Neuronal stem cell (in vitro differentiated cells): Measurements from ENCODE around the gene ARHGAP18.
"Not testable (repeated sequence)": the region's sequence is repeated elsewhere in the genome, so short reads cannot be mapped to it uniquely, and the experiment has no call there.

ENCODE experiments used
- DNase-seq: peaks from one replicate; pipeline ENCODE4 v3.0.0-alpha.2; 2013; ENCODE audit warnings: low spot score
- H2AFZ ChIP-seq: one replicate; pipeline ENCODE4 v1.6.1; 2013; ENCODE audit warnings: mild to moderate bottlenecking, low read length, inconsistent platforms
- H2AK5ac ChIP-seq: 2 replicates; pipeline ENCODE4 v1.6.1; 2013; ENCODE audit warnings: low read depth, mild to moderate bottlenecking, inconsistent platforms, low read length, moderate library complexity, mixed read lengths
- H2BK120ac ChIP-seq: 2 replicates; pipeline ENCODE4 v1.6.1; 2013; ENCODE audit warnings: low read depth, mild to moderate bottlenecking, inconsistent platforms, low read length, moderate library complexity, mixed read lengths
- H2BK12ac ChIP-seq: one replicate; pipeline ENCODE4 v1.6.1; 2013; ENCODE audit warnings: low read length, inconsistent platforms
- H2BK15ac ChIP-seq: 2 replicates; pipeline ENCODE4 v1.6.1; 2013; ENCODE audit warnings: mild to moderate bottlenecking, low read length, inconsistent platforms, mixed read lengths
- H2BK5ac ChIP-seq: one replicate; pipeline ENCODE4 v1.6.1; 2013; ENCODE audit warnings: inconsistent platforms, mild to moderate bottlenecking, low read length, moderate library complexity
- H3K14ac ChIP-seq: one replicate; pipeline ENCODE4 v1.6.1; 2013; ENCODE audit warnings: low read length, inconsistent platforms
- H3K18ac ChIP-seq: 2 replicates; pipeline ENCODE4 v1.6.1; 2013; ENCODE audit warnings: low read length, inconsistent platforms
- H3K23ac ChIP-seq: 2 replicates; pipeline ENCODE4 v1.6.1; 2013; ENCODE audit warnings: low read depth, mild to moderate bottlenecking, mixed read lengths, low read length, inconsistent platforms; ENCODE audit not compliant: poor library complexity
- H3K27ac ChIP-seq: replicated peaks from 3 replicates; pipeline ENCODE4 v1.5.1; 2013; ENCODE audit warnings: low read length, inconsistent platforms
- H3K27me3 ChIP-seq, 3 experiments: 2 replicates each; pipeline ENCODE4 v1.6.1; 2013; ENCODE audit warnings: low read length in 3 of 3, mild to moderate bottlenecking in 2 of 3, inconsistent platforms in 1 of 3, low read depth in 1 of 3, mixed read lengths in 1 of 3, moderate library complexity in 1 of 3; ENCODE audit not compliant: control insufficient read depth in 3 of 3, insufficient read depth in 3 of 3
- H3K36me3 ChIP-seq, 2 donors: replicated peaks in 1 of 2; 2 replicates each; pipeline ENCODE4 v1.6.1; 2013; ENCODE audit warnings: low read length in 2 of 2; ENCODE audit not compliant: control insufficient read depth in 2 of 2, insufficient read depth in 2 of 2
- H3K4ac ChIP-seq: 2 replicates; pipeline ENCODE4 v1.6.1; 2013; ENCODE audit warnings: inconsistent platforms, mild to moderate bottlenecking, low read length, moderate library complexity
- H3K4me1 ChIP-seq, 2 donors: 1 replicate in 1 of 2; 2 replicates in 1 of 2; pipeline ENCODE4 v1.6.1; 2013; ENCODE audit warnings: low read length in 2 of 2, low read depth in 1 of 2; ENCODE audit not compliant: control insufficient read depth in 2 of 2, insufficient read depth in 1 of 2
- H3K4me2 ChIP-seq: one replicate; pipeline ENCODE4 v1.6.1; 2013; ENCODE audit warnings: mild to moderate bottlenecking, low read length, inconsistent platforms; ENCODE audit not compliant: insufficient read depth, poor library complexity, severe bottlenecking
- H3K4me3 ChIP-seq, 2 donors: 2 replicates each; pipeline ENCODE4 v1.5.1; 2013; ENCODE audit warnings: low read length in 2 of 2, mild to moderate bottlenecking in 2 of 2, inconsistent platforms in 1 of 2, moderate library complexity in 1 of 2
- H3K79me1 ChIP-seq: one replicate; pipeline ENCODE4 v1.6.1; 2013; ENCODE audit warnings: low read depth, mild to moderate bottlenecking, inconsistent platforms, low read length, moderate library complexity
- H3K9ac ChIP-seq: one replicate; pipeline ENCODE4 v1.6.1; 2013; ENCODE audit warnings: mild to moderate bottlenecking, low read depth, low read length, inconsistent platforms; ENCODE audit not compliant: poor library complexity
- H3K9me3 ChIP-seq, 2 donors: replicated peaks in 1 of 2; 2 replicates each; pipeline versions ENCODE3 to v1.6.1; 2013; ENCODE audit warnings: low read length in 2 of 2, mild to moderate bottlenecking in 2 of 2, inconsistent platforms in 1 of 2, low read depth in 1 of 2, mixed read lengths in 1 of 2, moderate library complexity in 1 of 2; ENCODE audit not compliant: control insufficient read depth in 2 of 2, insufficient read depth in 1 of 2
- H4K8ac ChIP-seq: one replicate; pipeline ENCODE4 v1.6.1; 2013; ENCODE audit warnings: low read depth, mild to moderate bottlenecking, inconsistent platforms, low read length, moderate library complexity
- H4K91ac ChIP-seq: one replicate; pipeline ENCODE4 v1.6.1; 2013; ENCODE audit warnings: low read length, low read depth, mild to moderate bottlenecking, inconsistent platforms; ENCODE audit not compliant: poor library complexity
- WGBS, 2 donors: extraction: QIAGEN DNeasy Blood & Tissue Kit; methylation state at CpG; one replicate each; pipeline ENCODE4 v1.1.7; 2013; ENCODE audit warnings: missing lambda C conversion rate in 2 of 2, mixed read lengths in 1 of 2; ENCODE audit not compliant: insufficient read length in 2 of 2, insufficient replicate concordance in 1 of 2; ENCODE audit errors: extremely low coverage in 2 of 2; 5-methylcytosine and 5-hydroxymethylcytosine counted together

Gene ARHGAP18

GRCh38 chr6:129574605-129575004 is 135.4 kb downstream of the ARHGAP18 start:
- not testable (repeated sequence) for H4K91ac ChIP-seq, H2BK12ac ChIP-seq, H3K23ac ChIP-seq, H3K4me3 ChIP-seq, H2AFZ ChIP-seq, H3K9ac ChIP-seq, H3K14ac ChIP-seq, H3K4me2 ChIP-seq, H2AK5ac ChIP-seq, H2BK120ac ChIP-seq, DNase-seq, H3K9me3 ChIP-seq, H4K8ac ChIP-seq, H3K4ac ChIP-seq, H3K4me1 ChIP-seq, H3K27ac ChIP-seq, H3K18ac ChIP-seq, H2BK15ac ChIP-seq, H3K27me3 ChIP-seq, H2BK5ac ChIP-seq, H3K79me1 ChIP-seq, H3K36me3 ChIP-seq
- no CpG with 5 or more reads among the region's 5 CpGs for WGBS, 2 donors

GRCh38 chr6:129570929-129571328 is 139.0 kb downstream of the ARHGAP18 start:
- H2AFZ ChIP-seq, DNase-seq, H3K9ac ChIP-seq, H3K4me3 ChIP-seq, H3K4ac ChIP-seq, H3K9me3 ChIP-seq, H3K36me3 ChIP-seq, H2BK12ac ChIP-seq, H2BK15ac ChIP-seq, H2BK5ac ChIP-seq, H3K18ac ChIP-seq, H3K27me3 ChIP-seq, H3K79me1 ChIP-seq, H3K27ac ChIP-seq, H3K14ac ChIP-seq, H2AK5ac ChIP-seq, H4K91ac ChIP-seq, H3K4me1 ChIP-seq, H2BK120ac ChIP-seq, H4K8ac ChIP-seq, H3K4me2 ChIP-seq, H3K23ac ChIP-seq: not testable (repeated sequence)
- WGBS, 2 donors, result no CpG with 5 or more reads among the region's 1 CpG

- Histone ChIP-seq H2BK12ac (no peak overlapping the region), H3K36me3 (no peaks in the 10 kb centered on the region), H3K27ac (no peak overlapping the region), H3K4ac (no peak overlapping the region), H3K27me3 (no peaks in the 10 kb centered on the region), H3K4me2 (no peak overlapping the region), H2BK5ac (no peak overlapping the region), H3K4me3 (no peak overlapping the region), H2BK120ac (no peak overlapping the region), H3K18ac (no peak overlapping the region), H3K14ac (no peak overlapping the region), H3K9me3 (no peaks in the 10 kb centered on the region), H3K4me1 (no peaks in the 10 kb centered on the region), H3K79me1 (no peaks in the 10 kb centered on the region), H4K8ac (no peak overlapping the region), H2BK15ac (no peak overlapping the region), H2AK5ac (no peak overlapping the region), H2AFZ (no peak overlapping the region), H3K9ac (no peak overlapping the region), H3K23ac (no peak overlapping the region), H4K91ac (no peak overlapping the region)
- no CpG with 5 or more reads among the region's 4 CpGs for WGBS, 2 donors
- DNase-seq, result no peak
These were observed 142.0 kb downstream of the ARHGAP18 start for GRCh38 chr6:129568015-129568414.

- Histone ChIP-seq H3K4me3 (no peak overlapping the region), H2AFZ (no peak overlapping the region), H3K4me2 (no peak overlapping the region), H3K9me3 (no peaks in the 10 kb centered on the region), H3K4me1 (no peaks in the 10 kb centered on the region), H2BK120ac (no peak overlapping the region), H2BK12ac (no peak overlapping the region), H3K18ac (no peak overlapping the region), H3K27ac (no peak overlapping the region), H3K9ac (no peak overlapping the region), H2AK5ac (no peak overlapping the region), H3K36me3 (no peaks in the 10 kb centered on the region), H3K4ac (no peak overlapping the region), H4K8ac (no peak overlapping the region), H3K23ac (no peak overlapping the region), H3K27me3 (no peaks in the 10 kb centered on the region), H3K14ac (no peak overlapping the region), H2BK15ac (no peak overlapping the region), H2BK5ac (no peak overlapping the region), H3K79me1 (no peaks in the 10 kb centered on the region), H4K91ac (no peak overlapping the region)
- WGBS, 2 donors, result no CpG with 5 or more reads among the region's 5 CpGs
- no peak for DNase-seq
These were observed 142.6 kb downstream of the ARHGAP18 start for GRCh38 chr6:129567374-129567773.
